Stimulated activated memory B cell treated with anti-CD40 and anti-IgM and Interleukin-4, amounts not matched to agents 10 μg/mL and 1 μg/mL and 100 μg/mL, for 72 hours (primary cell): Measurements from ENCODE around the gene CCDC183.

Experiments
- ATAC-seq: fragments of 150-1000 bp; cut with Tn5 transposase; 2 replicates; pipeline ENCODE4 v1.10.0; 2021
- H3K27ac Mint-ChIP-seq: one replicate; pipeline ENCODE4 v1.8.0; 2022; ENCODE audit warnings: mild to moderate bottlenecking, mixed read lengths
- H3K27me3 Mint-ChIP-seq: one replicate; pipeline ENCODE4 v1.8.0; 2022; ENCODE audit warnings: mixed read lengths
- H3K36me3 Mint-ChIP-seq: one replicate; pipeline ENCODE4 v1.8.0; 2022; ENCODE audit warnings: mixed read lengths
- H3K4me1 Mint-ChIP-seq: one replicate; pipeline ENCODE4 v1.8.0; 2022; ENCODE audit warnings: mixed read lengths
- H3K4me3 Mint-ChIP-seq: one replicate; pipeline ENCODE4 v1.8.0; 2022; ENCODE audit warnings: mild to moderate bottlenecking, moderate library complexity, mixed read lengths
- H3K9me3 Mint-ChIP-seq: one replicate; pipeline ENCODE4 v1.8.0; 2022; ENCODE audit warnings: mixed read lengths

CCDC183 gene

GRCh38 chr9:136856541-136857141, 60.5 kb downstream of the CCDC183 start:
- Mint-ChIP-seq H3K27me3 (no peaks in the 10 kb centered on the region), H3K9me3 (no peaks in the 10 kb centered on the region), H3K27ac (no peak overlapping the region), H3K4me1 (peaks cover 15% of the 10 kb centered on the region), H3K4me3 (no peak overlapping the region), H3K36me3 (peaks cover under 1% of the 10 kb centered on the region)
- ATAC-seq: no peak

GRCh38 chr9:136857166-136857565, 61.0 kb downstream of the CCDC183 start:
- Mint-ChIP-seq H3K9me3 (no peaks in the 10 kb centered on the region), H3K27ac (no peak overlapping the region), H3K27me3 (no peaks in the 10 kb centered on the region), H3K4me3 (no peak overlapping the region), H3K4me1 (peaks cover 20% of the 10 kb centered on the region), H3K36me3 (peaks cover 6% of the 10 kb centered on the region)
- ATAC-seq: no peak
